HFF-Myc (cell line): Measurements from ENCODE around the gene CNNM1.

Source experiments
- DNase-seq: peaks from one replicate; pipeline ENCODE4 v3.0.0-alpha.2; 2011; ENCODE audit warnings: low read depth; ENCODE audit errors: extremely low read depth
- H3K4me3 ChIP-seq: replicated peaks from 2 replicates; pipeline ENCODE4 v1.5.1; 2011; ENCODE audit warnings: low read depth, mild to moderate bottlenecking, control low read depth, low read length
- TF ChIP-seq, protein P1 (sequence below): IDR thresholded peaks from 2 replicates; pipeline ENCODE4 v1.5.1; 2012; ENCODE audit warnings: mild to moderate bottlenecking, low read depth, low read length, control low read depth; ENCODE audit errors: missing control alignments

The CNNM1 gene

DNA sequence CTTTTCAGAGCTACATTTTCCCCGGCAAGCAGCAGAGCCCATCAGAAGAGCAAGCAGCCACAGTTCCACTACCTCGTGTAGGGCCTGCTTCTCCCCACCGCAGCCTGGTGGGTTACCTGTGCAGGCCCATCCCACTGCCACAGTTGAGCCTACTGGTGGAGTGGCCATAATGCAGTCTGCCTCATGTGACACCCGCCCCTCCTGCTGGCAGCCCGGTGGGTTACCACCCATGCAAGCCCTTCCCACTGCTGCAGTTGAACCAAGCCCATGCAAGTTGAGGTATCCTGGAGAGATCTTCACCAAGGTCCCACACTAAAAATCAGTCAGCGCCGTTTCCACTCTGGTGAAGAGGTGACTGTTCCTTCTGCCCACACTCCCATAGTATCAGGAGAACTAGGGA is 32.1 kb upstream of the CNNM1 start:
- no peak for DNase-seq
- no peak overlapping the region for H3K4me3 ChIP-seq
- TF ChIP-seq, protein P1, sequence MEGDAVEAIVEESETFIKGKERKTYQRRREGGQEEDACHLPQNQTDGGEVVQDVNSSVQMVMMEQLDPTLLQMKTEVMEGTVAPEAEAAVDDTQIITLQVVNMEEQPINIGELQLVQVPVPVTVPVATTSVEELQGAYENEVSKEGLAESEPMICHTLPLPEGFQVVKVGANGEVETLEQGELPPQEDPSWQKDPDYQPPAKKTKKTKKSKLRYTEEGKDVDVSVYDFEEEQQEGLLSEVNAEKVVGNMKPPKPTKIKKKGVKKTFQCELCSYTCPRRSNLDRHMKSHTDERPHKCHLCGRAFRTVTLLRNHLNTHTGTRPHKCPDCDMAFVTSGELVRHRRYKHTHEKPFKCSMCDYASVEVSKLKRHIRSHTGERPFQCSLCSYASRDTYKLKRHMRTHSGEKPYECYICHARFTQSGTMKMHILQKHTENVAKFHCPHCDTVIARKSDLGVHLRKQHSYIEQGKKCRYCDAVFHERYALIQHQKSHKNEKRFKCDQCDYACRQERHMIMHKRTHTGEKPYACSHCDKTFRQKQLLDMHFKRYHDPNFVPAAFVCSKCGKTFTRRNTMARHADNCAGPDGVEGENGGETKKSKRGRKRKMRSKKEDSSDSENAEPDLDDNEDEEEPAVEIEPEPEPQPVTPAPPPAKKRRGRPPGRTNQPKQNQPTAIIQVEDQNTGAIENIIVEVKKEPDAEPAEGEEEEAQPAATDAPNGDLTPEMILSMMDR: no peak

DNA sequence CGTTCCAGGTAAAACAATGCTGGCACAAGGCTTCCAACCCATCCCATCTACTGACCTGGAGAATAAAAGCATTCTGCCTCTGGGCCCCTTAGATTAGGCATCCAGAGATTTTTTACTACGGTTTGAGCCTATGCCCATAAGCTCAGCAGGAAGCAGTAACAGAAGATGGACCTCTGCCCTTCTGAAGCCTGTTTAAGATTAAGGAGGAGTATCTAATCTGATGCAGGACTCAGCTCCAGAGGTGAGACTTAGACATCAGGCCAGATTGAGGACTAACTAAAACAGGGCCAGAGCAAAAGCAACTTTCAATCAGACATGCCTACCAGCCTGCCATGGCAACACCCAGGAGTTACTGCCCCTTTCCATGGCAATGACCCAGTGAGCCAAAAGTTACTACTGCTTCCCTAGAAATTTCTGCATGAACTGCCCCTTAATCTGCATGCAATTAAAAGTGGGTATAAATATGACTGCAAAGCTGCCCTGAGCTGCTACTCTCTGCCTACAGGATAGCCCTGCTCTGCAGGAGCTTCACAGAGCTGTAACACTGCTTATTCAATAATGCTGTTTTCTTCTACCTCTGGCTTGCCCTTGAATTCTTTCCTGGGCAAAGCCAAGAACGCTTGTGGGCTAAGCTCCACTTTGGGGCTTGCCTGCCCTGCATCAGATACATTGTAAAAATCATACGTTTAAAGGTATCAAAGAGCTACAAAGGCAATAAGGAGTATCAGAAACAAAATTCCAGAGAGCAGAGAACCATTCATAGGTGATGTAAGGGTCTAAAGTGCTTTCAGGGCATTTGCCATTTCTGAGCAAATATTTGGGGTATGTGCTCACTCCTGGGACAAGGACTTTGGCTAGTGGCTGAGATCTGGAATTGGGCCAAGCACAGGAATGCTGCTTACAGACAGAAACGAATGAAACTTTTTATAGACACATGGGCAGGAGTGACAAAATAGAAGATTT is 25.0 kb upstream of the CNNM1 start:
- H3K4me3 ChIP-seq: no peak overlapping the region
- TF ChIP-seq, protein P1: no peak
- peak; percentile 7 for DNase-seq

DNA sequence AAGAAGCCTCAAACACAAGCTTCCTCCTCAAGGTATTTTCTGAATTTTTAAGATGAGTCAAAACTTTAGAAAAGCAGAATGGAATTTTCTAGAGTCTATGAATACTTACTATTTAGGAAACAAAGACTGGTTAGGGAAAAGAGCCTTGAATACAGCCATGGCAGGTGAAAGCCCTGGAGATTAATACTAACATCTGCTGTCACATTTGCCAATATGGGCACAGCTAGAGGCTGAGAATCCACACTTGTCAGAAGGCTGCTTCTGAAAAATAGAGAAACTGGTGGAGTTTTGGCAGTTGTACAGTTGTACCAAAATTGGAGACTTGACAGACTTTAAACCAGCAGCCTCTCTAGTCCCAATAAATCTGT is 24.3 kb upstream of the CNNM1 start:
- no peak for DNase-seq
- no peak overlapping the region for H3K4me3 ChIP-seq
- TF ChIP-seq, protein P1: no peak

DNA sequence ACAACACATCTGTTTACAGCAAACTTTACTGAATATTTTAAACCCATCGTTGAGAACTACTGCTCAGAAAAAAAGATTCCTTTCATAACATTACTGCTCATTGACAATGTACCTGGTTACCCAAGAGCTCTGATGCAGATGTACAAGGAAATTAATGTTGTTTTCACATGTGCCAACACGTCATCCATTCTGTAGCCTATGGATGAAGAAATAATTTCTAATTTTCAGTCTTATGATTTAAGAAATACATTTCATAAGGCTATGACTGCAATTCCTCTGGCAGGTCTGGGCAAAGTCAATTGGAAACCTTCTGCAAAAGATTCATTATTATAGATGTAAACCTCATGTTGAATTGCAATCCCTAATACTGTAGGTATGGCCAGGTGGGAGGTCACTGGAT is 16.7 kb upstream of the CNNM1 start:
- no peak overlapping the region for H3K4me3 ChIP-seq
- DNase-seq: no peak
- TF ChIP-seq, protein P1: no peak

DNA sequence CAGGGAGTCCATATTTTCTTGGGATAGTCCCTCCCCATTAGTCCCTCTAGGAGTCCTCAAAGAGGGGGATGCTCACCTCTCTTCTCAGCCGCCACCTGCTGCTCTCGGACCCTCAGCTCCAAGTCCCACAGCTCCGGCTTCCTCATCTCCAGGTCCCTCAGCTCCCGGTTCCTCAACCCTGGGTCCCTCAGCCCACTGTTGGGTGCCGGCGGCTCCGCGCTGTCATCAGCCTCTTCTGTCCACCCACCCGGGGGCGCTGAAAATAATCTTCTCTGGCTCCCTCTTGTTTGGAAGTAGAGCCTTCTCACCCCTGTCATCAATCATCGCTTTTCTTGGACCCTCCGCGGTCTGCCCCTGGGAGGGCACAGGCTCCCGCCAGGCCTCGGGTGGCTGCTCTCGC is 13.3 kb upstream of the CNNM1 start:
- TF ChIP-seq, protein P1: no peak
- DNase-seq: no peak
- H3K4me3 ChIP-seq: no peak overlapping the region

DNA sequence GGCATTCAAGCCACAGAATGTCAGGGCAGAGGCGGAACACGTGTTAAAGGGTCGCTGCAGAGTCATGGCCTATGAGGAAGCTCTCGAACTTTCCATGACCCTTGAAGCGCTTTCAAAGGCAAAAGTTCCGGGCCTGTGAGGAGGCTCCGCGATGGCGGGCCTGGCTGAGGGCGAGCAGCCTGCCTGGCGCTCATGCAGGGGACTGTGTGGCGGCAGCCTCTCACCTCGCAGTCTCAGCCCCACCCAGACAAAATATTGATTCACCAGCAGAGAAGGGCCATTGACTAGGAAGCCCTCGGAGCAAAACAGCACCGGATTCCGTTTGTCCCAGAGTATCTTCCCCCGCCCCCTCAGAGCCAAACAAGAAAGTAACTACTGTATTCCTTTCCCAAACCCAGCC is 12.8 kb upstream of the CNNM1 start:
- no peak for DNase-seq
- no peak overlapping the region for H3K4me3 ChIP-seq
- TF ChIP-seq, protein P1: no peak
